AG09309 (cell line): Measurements from ENCODE around the gene RRP36.

ENCODE experiments used
- DNase-seq: peaks from one replicate; pipeline ENCODE4 v3.0.0-alpha.2; 2010; ENCODE audit warnings: low read depth
- H3K4me3 ChIP-seq: 2 replicates; pipeline ENCODE4 v1.5.1; 2011; ENCODE audit warnings: mild to moderate bottlenecking, low read depth, low read length, moderate library complexity; ENCODE audit not compliant: control insufficient read depth
- CTCF ChIP-seq: IDR thresholded peaks from 2 replicates; pipeline ENCODE4 v1.5.1; 2011; ENCODE audit warnings: mild to moderate bottlenecking, low read depth, low read length, inconsistent platforms; ENCODE audit not compliant: insufficient read depth, control insufficient read depth; ENCODE audit errors: missing control alignments

Gene RRP36

GRCh38 chr6:42979523-42980177 lies 41.8 kb upstream of the RRP36 start:
- H3K4me3 ChIP-seq = peak overlapping the region; percentile 94
- DNase-seq = no peak
- TF ChIP-seq CTCF = no peak

- no peak for TF ChIP-seq CTCF
- no peak overlapping the region for H3K4me3 ChIP-seq
- no peak for DNase-seq
Observed at GRCh38 chr6:42981836-42982235, 39.6 kb upstream of the RRP36 start.

GRCh38 chr6:42984001-42984923 lies 37.2 kb upstream of the RRP36 start, which contains the start of gene PPP2R5D:
Gene PPP2R5D (plus strand): TSS chr6:42984570. CDS start chr6:42984678, 108 bp downstream.
- peak within 1 kb of the TSS; percentile 68 for H3K4me3 ChIP-seq
- no peak for TF ChIP-seq CTCF
- peak; percentile 95 for DNase-seq

- peak overlapping the region; percentile 68 for H3K4me3 ChIP-seq
- DNase-seq = no peak
- no peak for TF ChIP-seq CTCF
Observed at GRCh38 chr6:42984924-42985475, 36.4 kb upstream of the RRP36 start.

GRCh38 chr6:42987533-42988451 lies 33.6 kb upstream of the RRP36 start:
- no peak for TF ChIP-seq CTCF
- H3K4me3 ChIP-seq = no peak overlapping the region
- DNase-seq = no peak
